Measurements from ENCODE around the gene TMEM235. TPM values are rescaled to one million over a fixed set of nuclear protein-coding genes. Genes with fewer than 3 reads are reported as not detected.
"Not testable (repeated sequence)": the region's sequence is repeated elsewhere in the genome, so short reads cannot be mapped to it uniquely, and the experiment has no call there.

The TMEM235 gene
- total RNA-seq, 2 donors from 2014 or later: 0.33 TPM; not detected in 1

DNA sequence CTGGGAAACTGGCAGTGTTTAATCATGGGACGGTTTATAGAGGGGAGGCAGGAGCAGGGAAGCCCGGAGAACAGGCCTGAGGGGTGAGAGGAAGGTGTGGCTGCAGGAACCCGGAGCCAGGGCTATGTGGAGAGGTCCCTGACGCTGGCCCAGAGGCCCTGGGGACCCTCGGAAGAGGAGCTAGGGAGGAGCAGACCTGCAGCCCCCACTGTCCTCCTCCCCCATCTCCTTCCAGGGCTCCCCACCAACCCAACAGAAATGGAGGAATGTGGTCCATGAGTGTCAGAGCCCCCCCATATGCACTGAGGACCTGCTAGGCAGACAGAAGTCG lies 20.3 kb downstream of the TMEM235 start:
- DNase-seq: no peak
- no peaks in the 10 kb centered on the region for H3K27me3 Mint-ChIP-seq (ENCODE audit: insufficient read depth)
- Histone ChIP-seq H3K4me3 (ENCODE audit: low read length) (no peak overlapping the region), H3K27me3 (ENCODE audit: control insufficient read depth, insufficient read depth, low read length, poor library complexity, severe bottlenecking) (no peaks in the 10 kb centered on the region), H3K4me1 (ENCODE audit: control insufficient read depth, insufficient read depth, low read length) (peaks cover 37% of the 10 kb centered on the region), H3K36me3 (ENCODE audit: control insufficient read depth, insufficient read depth, low read length) (no peaks in the 10 kb centered on the region), H3K9me3 (ENCODE audit: control insufficient read depth, low read length) (no peaks in the 10 kb centered on the region), H3K9ac (ENCODE audit: extremely low read depth, low read length, poor library complexity, severe bottlenecking) (no peak overlapping the region), H3K27ac (ENCODE audit: low read depth, low read length) (no peak overlapping the region)
- H3K27ac Mint-ChIP-seq: no peak overlapping the region
- H3K4me3 Mint-ChIP-seq: no peak overlapping the region
- 86 to 100% methylated on average over 1 to 6 of the region's 6 CpGs for WGBS, 2 experiments (ENCODE audit: insufficient coverage in 1 of 2, insufficient read length in 1 of 2)
- H3K36me3 Mint-ChIP-seq (ENCODE audit: low read depth): peaks cover 1% of the 10 kb centered on the region
- TF ChIP-seq, protein P1, sequence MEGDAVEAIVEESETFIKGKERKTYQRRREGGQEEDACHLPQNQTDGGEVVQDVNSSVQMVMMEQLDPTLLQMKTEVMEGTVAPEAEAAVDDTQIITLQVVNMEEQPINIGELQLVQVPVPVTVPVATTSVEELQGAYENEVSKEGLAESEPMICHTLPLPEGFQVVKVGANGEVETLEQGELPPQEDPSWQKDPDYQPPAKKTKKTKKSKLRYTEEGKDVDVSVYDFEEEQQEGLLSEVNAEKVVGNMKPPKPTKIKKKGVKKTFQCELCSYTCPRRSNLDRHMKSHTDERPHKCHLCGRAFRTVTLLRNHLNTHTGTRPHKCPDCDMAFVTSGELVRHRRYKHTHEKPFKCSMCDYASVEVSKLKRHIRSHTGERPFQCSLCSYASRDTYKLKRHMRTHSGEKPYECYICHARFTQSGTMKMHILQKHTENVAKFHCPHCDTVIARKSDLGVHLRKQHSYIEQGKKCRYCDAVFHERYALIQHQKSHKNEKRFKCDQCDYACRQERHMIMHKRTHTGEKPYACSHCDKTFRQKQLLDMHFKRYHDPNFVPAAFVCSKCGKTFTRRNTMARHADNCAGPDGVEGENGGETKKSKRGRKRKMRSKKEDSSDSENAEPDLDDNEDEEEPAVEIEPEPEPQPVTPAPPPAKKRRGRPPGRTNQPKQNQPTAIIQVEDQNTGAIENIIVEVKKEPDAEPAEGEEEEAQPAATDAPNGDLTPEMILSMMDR (conservative IDR thresholded peaks at IDR 0.05): no peak
- peaks cover 7% of the 10 kb centered on the region for H3K9me3 Mint-ChIP-seq
- H3K4me1 Mint-ChIP-seq: peaks cover 41% of the 10 kb centered on the region

- no peaks in the 10 kb centered on the region for H3K27me3 ChIP-seq (ENCODE audit: control insufficient read depth, insufficient read depth, low read length, poor library complexity, severe bottlenecking)
- TF ChIP-seq, protein P1 (conservative IDR thresholded peaks at IDR 0.05): no peak
- WGBS, 2 experiments (ENCODE audit: insufficient coverage in 1 of 2, insufficient read length in 1 of 2): 89 to 98% methylated on average over 6 to 12 of the region's 12 CpGs
- peaks cover 42% of the 10 kb centered on the region for H3K4me1 ChIP-seq (ENCODE audit: control insufficient read depth, insufficient read depth, low read length)
- H3K9ac ChIP-seq (ENCODE audit: extremely low read depth, low read length, poor library complexity, severe bottlenecking): no peak overlapping the region
- peaks cover 4% of the 10 kb centered on the region for H3K9me3 Mint-ChIP-seq
- no peak overlapping the region for H3K4me3 Mint-ChIP-seq
- no peaks in the 10 kb centered on the region for H3K36me3 ChIP-seq (ENCODE audit: control insufficient read depth, insufficient read depth, low read length)
- peak; percentile 57 for DNase-seq
- H3K27ac Mint-ChIP-seq: no peak overlapping the region
- H3K9me3 ChIP-seq (ENCODE audit: control insufficient read depth, low read length): no peaks in the 10 kb centered on the region
- H3K27me3 Mint-ChIP-seq (ENCODE audit: insufficient read depth): no peaks in the 10 kb centered on the region
- no peaks in the 10 kb centered on the region for H3K36me3 Mint-ChIP-seq (ENCODE audit: low read depth)
- peaks cover 40% of the 10 kb centered on the region for H3K4me1 Mint-ChIP-seq
- no peak overlapping the region for H3K27ac ChIP-seq (ENCODE audit: low read depth, low read length)
- H3K4me3 ChIP-seq (ENCODE audit: low read length): no peak overlapping the region
Observed at GRCh38 chr17:78252111-78252634, 20.7 kb downstream of the TMEM235 start.

DNA sequence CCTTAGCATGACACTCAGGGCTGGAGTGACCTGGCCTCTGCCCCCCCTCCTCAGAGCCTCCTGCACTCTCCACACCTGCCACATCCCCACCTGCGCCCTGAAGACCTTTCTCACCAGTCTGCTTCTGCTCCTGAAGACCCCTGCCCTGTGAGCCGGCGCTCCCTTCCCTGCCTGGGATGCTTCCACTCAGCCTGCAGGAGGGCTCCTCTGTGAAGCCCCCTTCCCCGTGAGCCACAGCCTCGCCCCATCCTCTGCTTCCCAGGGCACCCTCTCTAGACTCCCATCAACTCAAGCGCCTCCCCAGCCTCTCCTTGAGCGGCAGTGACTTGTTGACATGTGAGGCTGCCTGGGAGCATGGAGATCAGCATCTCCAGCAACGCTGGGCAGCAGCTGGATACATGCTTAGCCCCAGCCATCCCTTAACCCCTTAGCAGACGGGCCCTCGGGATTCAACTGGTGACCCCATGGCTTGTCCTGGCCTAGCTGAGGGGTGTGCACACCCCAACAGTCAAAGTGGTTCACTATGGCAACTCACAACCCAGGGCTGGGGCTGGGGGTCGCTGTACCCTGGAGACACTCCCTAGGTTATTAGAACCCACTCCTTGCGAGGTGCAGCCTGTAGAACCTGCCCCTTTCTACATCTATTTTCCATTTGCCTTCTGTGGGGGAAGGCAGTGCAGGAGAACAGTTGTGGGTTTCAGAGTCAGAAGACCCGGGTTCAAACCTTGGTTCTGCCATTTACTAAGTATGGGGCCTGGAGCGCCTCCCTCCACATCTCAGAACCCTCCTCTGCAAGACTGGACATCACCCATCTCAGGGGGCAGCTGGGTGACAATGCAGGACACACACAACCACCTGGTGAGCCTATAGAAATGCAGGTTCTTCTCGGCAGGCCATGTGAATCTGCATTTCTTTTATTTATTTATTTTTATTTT lies 21.5 kb downstream of the TMEM235 start:
- Mint-ChIP-seq H3K9me3 (no peaks in the 10 kb centered on the region), H3K27me3 (ENCODE audit: insufficient read depth) (no peaks in the 10 kb centered on the region), H3K4me3 (peak overlapping the region; percentile 69), H3K4me1 (peaks cover 45% of the 10 kb centered on the region), H3K36me3 (ENCODE audit: low read depth) (no peaks in the 10 kb centered on the region), H3K27ac (no peak overlapping the region)
- Histone ChIP-seq H3K9me3 (ENCODE audit: control insufficient read depth, low read length) (no peaks in the 10 kb centered on the region), H3K36me3 (ENCODE audit: control insufficient read depth, insufficient read depth, low read length) (no peaks in the 10 kb centered on the region), H3K27me3 (ENCODE audit: control insufficient read depth, insufficient read depth, low read length, poor library complexity, severe bottlenecking) (no peaks in the 10 kb centered on the region), H3K9ac (ENCODE audit: extremely low read depth, low read length, poor library complexity, severe bottlenecking) (no peak overlapping the region), H3K4me3 (ENCODE audit: low read length) (no peak overlapping the region), H3K4me1 (ENCODE audit: control insufficient read depth, insufficient read depth, low read length) (peaks cover 50% of the 10 kb centered on the region), H3K27ac (ENCODE audit: low read depth, low read length) (no peak overlapping the region)
- TF ChIP-seq, protein P1 (conservative IDR thresholded peaks at IDR 0.05): no peak
- peak; percentile 64 for DNase-seq
- WGBS, 2 experiments (ENCODE audit: insufficient coverage in 1 of 2, insufficient read length in 1 of 2): 94 to 95% methylated on average over 8 to 15 of the region's 15 CpGs

GRCh38 chr17:78253636-78253945 lies 22.2 kb downstream of the TMEM235 start:
- DNase-seq; H3K27me3 Mint-ChIP-seq (ENCODE audit: insufficient read depth); H3K36me3 Mint-ChIP-seq (ENCODE audit: low read depth); H3K36me3 ChIP-seq (ENCODE audit: control insufficient read depth, insufficient read depth, low read length); H3K9me3 ChIP-seq (ENCODE audit: control insufficient read depth, low read length); H3K27ac ChIP-seq (ENCODE audit: low read depth, low read length); H3K9me3 Mint-ChIP-seq; H3K27me3 ChIP-seq (ENCODE audit: control insufficient read depth, insufficient read depth, low read length, poor library complexity, severe bottlenecking): not testable (repeated sequence)
- H3K4me1 ChIP-seq (ENCODE audit: control insufficient read depth, insufficient read depth, low read length): peaks cover 56% of the 10 kb centered on the region
- Mint-ChIP-seq H3K27ac (peak overlapping the region; percentile 92), H3K4me1 (peaks cover 48% of the 10 kb centered on the region), H3K4me3 (peak overlapping the region; percentile 69)
- H3K9ac ChIP-seq (ENCODE audit: extremely low read depth, low read length, poor library complexity, severe bottlenecking): peak overlapping the region; percentile 82
- WGBS, 2 experiments (ENCODE audit: insufficient coverage in 1 of 2, insufficient read length in 1 of 2): 83 to 86% methylated on average over 8 to 12 of the region's 12 CpGs
- peak overlapping the region; percentile 85 for H3K4me3 ChIP-seq (ENCODE audit: low read length)

All from endodermal cell (in vitro differentiated cells).